HEK293 (cell line): ENCODE data around the gene PHACTR1.

ENCODE experiments used
- CTCF ChIA-PET: fragments of 350-600 bp; formaldehyde crosslinking; extraction: SDS; loops from one replicate; lab custom pipeline; 2021; ENCODE audit warnings: antibody characterized with exemption; lab: Yijun Ruan, JAX
- POLR2A ChIA-PET: fragments of 300-600 bp; formaldehyde crosslinking; extraction: SDS; loops from one replicate; lab custom pipeline; 2020; ENCODE audit warnings: antibody characterized with exemption, inconsistent platforms; lab: Yijun Ruan, JAX
- H3K27ac ChIP-seq: fragments of 200-500 bp; sonication (Bioruptor generic); 2 replicates; pipeline ENCODE4 v1.5.1; 2014; ENCODE audit warnings: low read depth, low read length, control low read depth, inconsistent platforms; ENCODE audit errors: extremely low read depth
- H3K36me3 ChIP-seq, 2 experiments: fragments of 200-500 bp in 1 of 2; sonication (Bioruptor generic) in 1 of 2; 1 replicate in 1 of 2; 2 replicates in 1 of 2; pipeline ENCODE4 v1.5.1; 2014 to 2017; ENCODE audit warnings: inconsistent platforms in 2 of 2, low read length in 2 of 2; ENCODE audit not compliant: control insufficient read depth in 2 of 2, insufficient read depth in 1 of 2
- H3K4me1 ChIP-seq: fragments of 200-500 bp; sonication (Bioruptor generic); 2 replicates; pipeline ENCODE4 v1.5.1; 2014; ENCODE audit warnings: mild to moderate bottlenecking, low read length, inconsistent platforms; ENCODE audit not compliant: control insufficient read depth, insufficient read depth
- H3K4me3 ChIP-seq: 2 replicates; pipeline ENCODE4 v1.5.1; 2011; ENCODE audit warnings: low read depth, mild to moderate bottlenecking, control low read depth, low read length, moderate library complexity
- H3K9me3 ChIP-seq: fragments of 200-500 bp; sonication (Bioruptor generic); 2 replicates; pipeline ENCODE4 v1.5.1; 2014; ENCODE audit warnings: low read depth, low read length, inconsistent platforms; ENCODE audit not compliant: control insufficient read depth, insufficient read depth
- ELK4 ChIP-seq: IDR thresholded peaks from 2 replicates; pipeline ENCODE4 v1.6.1; 2011; ENCODE audit warnings: mild to moderate bottlenecking, low read depth, low read length, borderline replicate concordance
- GLIS1 ChIP-seq: fragments of 450-650 bp; formaldehyde crosslinking; IDR thresholded peaks from 2 replicates; pipeline ENCODE4 v1.5.1; 2016; ENCODE audit warnings: missing biosample characterization, missing genetic modification characterization
- KLF8 ChIP-seq: fragments of 450-650 bp; formaldehyde crosslinking; IDR thresholded peaks from 2 replicates; pipeline ENCODE4 v1.5.1; 2016; ENCODE audit warnings: missing biosample characterization, missing genetic modification characterization
- SCRT1 ChIP-seq: fragments of 450-650 bp; formaldehyde crosslinking; IDR thresholded peaks from 2 replicates; pipeline ENCODE4 v1.5.1; 2016; ENCODE audit warnings: missing biosample characterization, missing genetic modification characterization, borderline replicate concordance
- YY1 ChIP-seq: fragments of 450-650 bp; formaldehyde crosslinking; IDR thresholded peaks from 2 replicates; pipeline ENCODE4 v1.5.1; 2018; ENCODE audit warnings: missing biosample characterization, missing genetic modification characterization
- ZNF223 ChIP-seq: fragments of 450-650 bp; formaldehyde crosslinking; IDR thresholded peaks from 2 replicates; pipeline ENCODE4 v1.5.1; 2016; ENCODE audit warnings: missing biosample characterization, missing genetic modification characterization
- ZNF324 ChIP-seq: fragments of 450-650 bp; formaldehyde crosslinking; IDR thresholded peaks from 2 replicates; pipeline ENCODE4 v1.5.1; 2016; ENCODE audit warnings: missing biosample characterization, missing genetic modification characterization
- ZNF366 ChIP-seq: fragments of 450-650 bp; formaldehyde crosslinking; conservative IDR thresholded peaks from 2 replicates; pipeline ENCODE4 v1.5.1; 2016; ENCODE audit warnings: missing biosample characterization, missing genetic modification characterization
- ZNF37A ChIP-seq: fragments of 450-650 bp; IDR thresholded peaks from 2 replicates; pipeline ENCODE4 v1.5.1; 2018; ENCODE audit warnings: missing biosample characterization, missing genetic modification characterization
- ZNF473 ChIP-seq: fragments of 450-650 bp; formaldehyde crosslinking; IDR thresholded peaks from 2 replicates; pipeline ENCODE4 v1.5.1; 2017; ENCODE audit warnings: missing biosample characterization, missing genetic modification characterization
- ZNF670 ChIP-seq: fragments of 450-650 bp; formaldehyde crosslinking; IDR thresholded peaks from 2 replicates; pipeline ENCODE4 v1.5.1; 2016; ENCODE audit warnings: missing biosample characterization, missing genetic modification characterization, low read depth
- ZNF785 ChIP-seq: fragments of 450-650 bp; formaldehyde crosslinking; IDR thresholded peaks from 2 replicates; pipeline ENCODE4 v1.5.1; 2016; ENCODE audit warnings: missing biosample characterization, missing genetic modification characterization
- ZXDB ChIP-seq: fragments of 450-650 bp; formaldehyde crosslinking; IDR thresholded peaks from 2 replicates; pipeline ENCODE4 v1.5.1; 2016; ENCODE audit warnings: missing biosample characterization, missing genetic modification characterization
- TF ChIP-seq, protein P1 (sequence below): fragments of 450-650 bp; formaldehyde crosslinking; IDR thresholded peaks from 2 replicates; pipeline ENCODE4 v1.5.1; 2016; ENCODE audit warnings: missing biosample characterization, missing genetic modification characterization, borderline replicate concordance
- TF ChIP-seq, protein P2 (sequence below): fragments of 450-650 bp; formaldehyde crosslinking; IDR thresholded peaks from 2 replicates; pipeline ENCODE4 v1.5.0; 2017; ENCODE audit warnings: missing biosample characterization, missing genetic modification characterization, borderline replicate concordance
- TF ChIP-seq, protein P3 (sequence below): fragments of 450-650 bp; formaldehyde crosslinking; IDR thresholded peaks from 2 replicates; pipeline ENCODE4 v1.5.1; 2017; ENCODE audit warnings: missing biosample characterization, missing genetic modification characterization
- TF ChIP-seq, protein P4 (sequence below): fragments of 450-650 bp; formaldehyde crosslinking; IDR thresholded peaks from 2 replicates; pipeline ENCODE4 v1.5.1; 2016; ENCODE audit warnings: missing biosample characterization, missing genetic modification characterization, low read depth

Gene PHACTR1

GRCh38 chr6:12704946-12705345, 11.6 kb upstream of the PHACTR1 start:
- Histone ChIP-seq H3K4me3 (no peak overlapping the region), H3K9me3 (no peaks in the 10 kb centered on the region), H3K4me1 (no peaks in the 10 kb centered on the region), H3K36me3 (no peaks in the 10 kb centered on the region)
- ChIA-PET POLR2A (no interaction called here), CTCF (interaction anchor here (0.7 kb wide), 1 partner anchor 973 kb away, joined by 3 read pairs; no protein-coding TSS in a partner anchor)
- peak; percentile 76; the same call in 1 of the 2 replicates for TF ChIP-seq ZNF366 (tag by site-specific recombination)
- TF ChIP-seq, protein P1, sequence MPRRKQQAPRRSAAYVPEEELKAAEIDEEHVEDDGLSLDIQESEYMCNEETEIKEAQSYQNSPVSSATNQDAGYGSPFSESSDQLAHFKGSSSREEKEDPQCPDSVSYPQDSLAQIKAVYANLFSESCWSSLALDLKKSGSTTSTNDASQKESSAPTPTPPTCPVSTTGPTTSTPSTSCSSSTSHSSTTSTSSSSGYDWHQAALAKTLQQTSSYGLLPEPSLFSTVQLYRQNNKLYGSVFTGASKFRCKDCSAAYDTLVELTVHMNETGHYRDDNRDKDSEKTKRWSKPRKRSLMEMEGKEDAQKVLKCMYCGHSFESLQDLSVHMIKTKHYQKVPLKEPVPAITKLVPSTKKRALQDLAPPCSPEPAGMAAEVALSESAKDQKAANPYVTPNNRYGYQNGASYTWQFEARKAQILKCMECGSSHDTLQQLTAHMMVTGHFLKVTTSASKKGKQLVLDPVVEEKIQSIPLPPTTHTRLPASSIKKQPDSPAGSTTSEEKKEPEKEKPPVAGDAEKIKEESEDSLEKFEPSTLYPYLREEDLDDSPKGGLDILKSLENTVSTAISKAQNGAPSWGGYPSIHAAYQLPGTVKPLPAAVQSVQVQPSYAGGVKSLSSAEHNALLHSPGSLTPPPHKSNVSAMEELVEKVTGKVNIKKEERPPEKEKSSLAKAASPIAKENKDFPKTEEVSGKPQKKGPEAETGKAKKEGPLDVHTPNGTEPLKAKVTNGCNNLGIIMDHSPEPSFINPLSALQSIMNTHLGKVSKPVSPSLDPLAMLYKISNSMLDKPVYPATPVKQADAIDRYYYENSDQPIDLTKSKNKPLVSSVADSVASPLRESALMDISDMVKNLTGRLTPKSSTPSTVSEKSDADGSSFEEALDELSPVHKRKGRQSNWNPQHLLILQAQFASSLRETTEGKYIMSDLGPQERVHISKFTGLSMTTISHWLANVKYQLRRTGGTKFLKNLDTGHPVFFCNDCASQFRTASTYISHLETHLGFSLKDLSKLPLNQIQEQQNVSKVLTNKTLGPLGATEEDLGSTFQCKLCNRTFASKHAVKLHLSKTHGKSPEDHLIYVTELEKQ (tag by site-specific recombination): no peak
- TF ChIP-seq, all 188 proteins: peak for 1
- no peak overlapping the region for H3K27ac ChIP-seq

GRCh38 chr6:12709116-12709515, 7.5 kb upstream of the PHACTR1 start:
- H3K9me3 ChIP-seq: no peaks in the 10 kb centered on the region
- no peak overlapping the region for H3K4me3 ChIP-seq
- H3K36me3 ChIP-seq: no peaks in the 10 kb centered on the region
- H3K27ac ChIP-seq: no peak overlapping the region
- TF ChIP-seq ZNF324 (tag by site-specific recombination) (no peak), YY1 (tag by site-specific recombination) (no peak), GLIS1 (no peak), ZXDB (tag by site-specific recombination) (no peak)
- TF ChIP-seq, protein P2, sequence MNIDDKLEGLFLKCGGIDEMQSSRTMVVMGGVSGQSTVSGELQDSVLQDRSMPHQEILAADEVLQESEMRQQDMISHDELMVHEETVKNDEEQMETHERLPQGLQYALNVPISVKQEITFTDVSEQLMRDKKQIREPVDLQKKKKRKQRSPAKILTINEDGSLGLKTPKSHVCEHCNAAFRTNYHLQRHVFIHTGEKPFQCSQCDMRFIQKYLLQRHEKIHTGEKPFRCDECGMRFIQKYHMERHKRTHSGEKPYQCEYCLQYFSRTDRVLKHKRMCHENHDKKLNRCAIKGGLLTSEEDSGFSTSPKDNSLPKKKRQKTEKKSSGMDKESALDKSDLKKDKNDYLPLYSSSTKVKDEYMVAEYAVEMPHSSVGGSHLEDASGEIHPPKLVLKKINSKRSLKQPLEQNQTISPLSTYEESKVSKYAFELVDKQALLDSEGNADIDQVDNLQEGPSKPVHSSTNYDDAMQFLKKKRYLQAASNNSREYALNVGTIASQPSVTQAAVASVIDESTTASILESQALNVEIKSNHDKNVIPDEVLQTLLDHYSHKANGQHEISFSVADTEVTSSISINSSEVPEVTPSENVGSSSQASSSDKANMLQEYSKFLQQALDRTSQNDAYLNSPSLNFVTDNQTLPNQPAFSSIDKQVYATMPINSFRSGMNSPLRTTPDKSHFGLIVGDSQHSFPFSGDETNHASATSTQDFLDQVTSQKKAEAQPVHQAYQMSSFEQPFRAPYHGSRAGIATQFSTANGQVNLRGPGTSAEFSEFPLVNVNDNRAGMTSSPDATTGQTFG (tag by site-specific recombination): no peak
- TF ChIP-seq, protein P3, sequence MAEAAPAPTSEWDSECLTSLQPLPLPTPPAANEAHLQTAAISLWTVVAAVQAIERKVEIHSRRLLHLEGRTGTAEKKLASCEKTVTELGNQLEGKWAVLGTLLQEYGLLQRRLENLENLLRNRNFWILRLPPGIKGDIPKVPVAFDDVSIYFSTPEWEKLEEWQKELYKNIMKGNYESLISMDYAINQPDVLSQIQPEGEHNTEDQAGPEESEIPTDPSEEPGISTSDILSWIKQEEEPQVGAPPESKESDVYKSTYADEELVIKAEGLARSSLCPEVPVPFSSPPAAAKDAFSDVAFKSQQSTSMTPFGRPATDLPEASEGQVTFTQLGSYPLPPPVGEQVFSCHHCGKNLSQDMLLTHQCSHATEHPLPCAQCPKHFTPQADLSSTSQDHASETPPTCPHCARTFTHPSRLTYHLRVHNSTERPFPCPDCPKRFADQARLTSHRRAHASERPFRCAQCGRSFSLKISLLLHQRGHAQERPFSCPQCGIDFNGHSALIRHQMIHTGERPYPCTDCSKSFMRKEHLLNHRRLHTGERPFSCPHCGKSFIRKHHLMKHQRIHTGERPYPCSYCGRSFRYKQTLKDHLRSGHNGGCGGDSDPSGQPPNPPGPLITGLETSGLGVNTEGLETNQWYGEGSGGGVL (tag by site-specific recombination): no peak
- POLR2A ChIA-PET: no interaction called here
- CTCF ChIA-PET: no interaction called here
- H3K4me1 ChIP-seq: no peaks in the 10 kb centered on the region

GRCh38 chr6:12709556-12710232, 6.9 kb upstream of the PHACTR1 start:
- Histone ChIP-seq H3K27ac (no peak overlapping the region), H3K36me3 (no peaks in the 10 kb centered on the region), H3K4me3 (no peak overlapping the region), H3K4me1 (no peaks in the 10 kb centered on the region), H3K9me3 (no peaks in the 10 kb centered on the region)
- ChIA-PET POLR2A (no interaction called here), CTCF (interaction anchor here (0.5 to 1.4 kb wide), 4 partner anchors 102 to 668 kb away, joined by 3 to 4 read pairs (median 3); no protein-coding TSS in a partner anchor)
- TF ChIP-seq ZNF37A (tag by site-specific recombination): no peak
- TF ChIP-seq, protein P4, sequence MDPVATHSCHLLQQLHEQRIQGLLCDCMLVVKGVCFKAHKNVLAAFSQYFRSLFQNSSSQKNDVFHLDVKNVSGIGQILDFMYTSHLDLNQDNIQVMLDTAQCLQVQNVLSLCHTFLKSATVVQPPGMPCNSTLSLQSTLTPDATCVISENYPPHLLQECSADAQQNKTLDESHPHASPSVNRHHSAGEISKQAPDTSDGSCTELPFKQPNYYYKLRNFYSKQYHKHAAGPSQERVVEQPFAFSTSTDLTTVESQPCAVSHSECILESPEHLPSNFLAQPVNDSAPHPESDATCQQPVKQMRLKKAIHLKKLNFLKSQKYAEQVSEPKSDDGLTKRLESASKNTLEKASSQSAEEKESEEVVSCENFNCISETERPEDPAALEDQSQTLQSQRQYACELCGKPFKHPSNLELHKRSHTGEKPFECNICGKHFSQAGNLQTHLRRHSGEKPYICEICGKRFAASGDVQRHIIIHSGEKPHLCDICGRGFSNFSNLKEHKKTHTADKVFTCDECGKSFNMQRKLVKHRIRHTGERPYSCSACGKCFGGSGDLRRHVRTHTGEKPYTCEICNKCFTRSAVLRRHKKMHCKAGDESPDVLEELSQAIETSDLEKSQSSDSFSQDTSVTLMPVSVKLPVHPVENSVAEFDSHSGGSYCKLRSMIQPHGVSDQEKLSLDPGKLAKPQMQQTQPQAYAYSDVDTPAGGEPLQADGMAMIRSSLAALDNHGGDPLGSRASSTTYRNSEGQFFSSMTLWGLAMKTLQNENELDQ (tag by site-specific recombination): no peak
- no peak for TF ChIP-seq SCRT1 (tag by site-specific recombination)
- TF ChIP-seq ZNF473 (tag by site-specific recombination): no peak
- TF ChIP-seq KLF8: no peak
- no peak for TF ChIP-seq ZNF670 (tag by site-specific recombination)
- no peak for TF ChIP-seq ZNF223 (tag by site-specific recombination)
- no peak for TF ChIP-seq ZNF785
- TF ChIP-seq ELK4: no peak
